GM12873 (cell line): Measurements from ENCODE around the gene TMPRSS13.

Source experiments
- TF ChIP-seq, protein P1 (sequence below): IDR thresholded peaks from 2 replicates; pipeline ENCODE4 v1.5.1; 2012; ENCODE audit warnings: low read depth, mild to moderate bottlenecking, moderate library complexity, low read length, control low read depth; ENCODE audit not compliant: insufficient read depth; ENCODE audit errors: missing control alignments

The TMPRSS13 gene

DNA sequence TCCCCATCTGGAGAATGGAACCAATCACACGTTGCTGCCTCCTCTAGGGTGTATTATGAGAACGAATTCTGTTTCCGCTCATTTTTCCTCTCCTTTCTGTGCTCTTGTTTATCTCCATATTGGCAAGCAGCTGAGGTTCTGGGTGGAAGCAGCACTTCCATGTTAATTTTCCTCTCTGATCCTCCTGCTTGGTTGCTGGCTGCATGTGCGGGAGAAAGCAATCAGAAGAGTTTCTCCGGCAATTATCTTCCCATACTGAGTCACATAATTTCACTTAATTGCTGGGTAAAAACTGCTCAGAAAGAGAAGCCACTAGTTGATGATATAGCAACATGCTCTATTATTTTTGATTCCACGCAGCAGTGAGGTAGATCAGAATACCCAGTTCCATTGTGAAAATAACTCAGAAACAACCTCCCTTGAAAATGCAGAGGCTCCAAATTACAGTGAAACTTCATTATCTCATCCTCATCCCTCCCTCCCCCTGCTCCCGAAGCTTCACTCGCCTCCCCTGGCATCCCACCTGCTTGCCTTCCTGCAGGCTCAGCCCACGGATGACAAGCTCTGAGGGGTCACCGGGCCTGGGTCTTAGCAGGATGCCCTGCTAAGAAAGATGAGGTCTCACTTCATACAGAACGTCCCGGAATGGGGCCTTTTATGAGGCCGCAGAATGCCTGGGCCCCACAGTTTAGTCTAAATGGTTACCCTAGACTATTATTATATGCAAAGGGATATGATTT, 73.1 kb downstream of the TMPRSS13 start:
- TF ChIP-seq, protein P1, sequence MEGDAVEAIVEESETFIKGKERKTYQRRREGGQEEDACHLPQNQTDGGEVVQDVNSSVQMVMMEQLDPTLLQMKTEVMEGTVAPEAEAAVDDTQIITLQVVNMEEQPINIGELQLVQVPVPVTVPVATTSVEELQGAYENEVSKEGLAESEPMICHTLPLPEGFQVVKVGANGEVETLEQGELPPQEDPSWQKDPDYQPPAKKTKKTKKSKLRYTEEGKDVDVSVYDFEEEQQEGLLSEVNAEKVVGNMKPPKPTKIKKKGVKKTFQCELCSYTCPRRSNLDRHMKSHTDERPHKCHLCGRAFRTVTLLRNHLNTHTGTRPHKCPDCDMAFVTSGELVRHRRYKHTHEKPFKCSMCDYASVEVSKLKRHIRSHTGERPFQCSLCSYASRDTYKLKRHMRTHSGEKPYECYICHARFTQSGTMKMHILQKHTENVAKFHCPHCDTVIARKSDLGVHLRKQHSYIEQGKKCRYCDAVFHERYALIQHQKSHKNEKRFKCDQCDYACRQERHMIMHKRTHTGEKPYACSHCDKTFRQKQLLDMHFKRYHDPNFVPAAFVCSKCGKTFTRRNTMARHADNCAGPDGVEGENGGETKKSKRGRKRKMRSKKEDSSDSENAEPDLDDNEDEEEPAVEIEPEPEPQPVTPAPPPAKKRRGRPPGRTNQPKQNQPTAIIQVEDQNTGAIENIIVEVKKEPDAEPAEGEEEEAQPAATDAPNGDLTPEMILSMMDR: no peak

DNA sequence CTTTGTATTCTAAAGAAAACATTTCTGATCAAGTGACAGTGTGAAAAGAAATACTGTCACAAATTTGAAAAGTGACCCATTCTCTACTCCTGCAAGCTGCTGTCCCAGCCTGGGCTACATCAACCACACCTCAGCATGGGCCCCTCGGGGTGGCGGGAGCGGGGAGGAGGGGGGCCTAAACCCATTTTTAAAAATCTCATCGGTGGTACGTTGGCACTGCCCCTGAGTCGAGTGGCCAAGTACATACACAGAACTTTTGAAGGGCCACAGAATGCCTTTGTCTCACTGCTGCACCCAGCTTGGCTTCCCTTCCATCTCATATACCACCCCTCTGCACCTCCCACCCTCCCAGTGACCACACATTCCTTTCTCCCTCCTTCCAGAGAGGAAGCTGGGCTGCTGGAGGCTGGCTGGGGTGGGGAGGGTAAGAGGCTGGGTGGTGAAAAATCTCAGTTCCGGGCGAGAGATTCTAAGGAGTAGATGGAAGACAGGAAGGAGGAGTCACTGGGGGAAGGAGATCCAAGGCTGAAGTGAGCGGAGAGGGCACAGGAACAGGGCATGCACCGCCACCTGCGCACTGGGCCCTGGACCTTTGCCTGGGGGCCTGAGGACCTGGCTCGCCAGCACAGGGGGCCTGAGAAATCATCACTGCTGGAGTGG, 73.9 kb downstream of the TMPRSS13 start:
- TF ChIP-seq, protein P1: no peak

DNA sequence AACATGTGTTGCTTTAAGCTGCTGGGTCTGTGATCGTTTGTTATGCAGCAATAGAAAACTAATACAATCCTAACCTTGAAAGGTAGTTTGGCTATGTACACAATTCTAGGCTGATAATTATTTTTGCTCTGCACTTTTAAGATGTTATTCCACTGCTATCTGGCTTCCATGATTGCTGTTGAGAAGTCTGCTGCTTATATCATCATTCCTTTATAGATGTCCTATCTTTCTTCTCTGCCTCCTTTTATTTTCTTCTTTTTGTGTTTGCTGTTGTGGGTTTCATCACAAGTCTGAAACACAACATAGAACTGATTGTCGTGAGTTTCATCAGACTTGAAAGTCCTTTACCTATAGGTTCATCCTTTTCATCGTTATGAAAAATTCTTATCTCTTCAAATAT, 76.9 kb downstream of the TMPRSS13 start:
- TF ChIP-seq, protein P1: no peak

DNA sequence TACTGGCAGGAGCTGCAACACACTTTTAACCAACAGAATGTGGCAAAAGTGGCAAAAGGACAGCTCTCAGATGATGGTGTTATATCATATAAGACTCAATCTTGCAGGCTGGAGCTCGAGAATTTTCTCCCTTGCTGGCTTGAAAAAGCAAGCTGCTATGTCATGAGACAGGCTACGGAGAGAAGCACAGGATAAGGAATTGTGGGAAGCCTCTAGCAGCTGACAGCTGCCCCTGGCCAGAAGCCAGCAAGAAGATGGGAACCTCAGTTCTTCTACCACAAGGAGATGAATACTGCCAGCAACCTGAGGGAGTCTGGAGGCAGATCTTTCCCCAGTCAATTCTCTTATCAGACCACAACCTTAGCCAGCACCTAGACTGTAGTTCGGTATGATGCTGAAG, 77.3 kb downstream of the TMPRSS13 start:
- TF ChIP-seq, protein P1: no peak

DNA sequence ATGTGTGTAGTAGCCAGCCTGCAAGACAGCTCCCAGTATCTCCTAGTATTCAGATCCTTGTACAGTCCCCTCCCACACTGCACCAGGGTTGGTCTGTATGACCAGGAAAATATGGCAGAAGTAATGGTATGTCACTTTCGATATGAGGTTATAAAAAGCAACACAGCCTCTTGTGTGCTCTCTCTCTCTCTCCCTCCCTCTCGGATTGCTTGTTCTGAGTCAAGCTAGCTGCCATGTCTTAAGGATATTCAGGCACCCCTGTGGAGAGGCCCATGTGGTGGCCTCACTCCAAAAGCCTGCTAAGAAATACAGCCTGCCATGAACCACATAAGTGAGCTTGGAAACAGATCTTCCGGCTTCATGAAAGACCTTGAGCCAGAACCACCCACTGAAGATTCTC, 78.1 kb downstream of the TMPRSS13 start:
- TF ChIP-seq, protein P1: no peak
